Karpas-422 (cell line): Measurements from ENCODE around the gene XAB2. TPM values are rescaled to one million over a fixed set of nuclear protein-coding genes. Genes with fewer than 3 reads are reported as not detected.

Experiments used
- DNase-seq: peaks from one replicate; pipeline ENCODE4 v3.0.0-alpha.2; 2015
- H2AFZ ChIP-seq: fragments of 200-600 bp; sonication (generic); 2 replicates; pipeline ENCODE4 v1.6.1; 2014; ENCODE audit warnings: antibody characterized with exemption, low read length, mixed read lengths
- H3K27ac ChIP-seq: fragments of 200-600 bp; sonication (generic); 2 replicates; pipeline ENCODE4 v1.5.1; 2014; ENCODE audit warnings: mild to moderate bottlenecking, low read length, moderate library complexity
- H3K27me3 ChIP-seq: fragments of 200-600 bp; sonication (generic); 2 replicates; pipeline ENCODE4 v1.6.1; 2014; ENCODE audit warnings: low read length, mixed read lengths
- H3K36me3 ChIP-seq: fragments of 200-600 bp; sonication (generic); 2 replicates; pipeline ENCODE4 v1.6.1; 2014; ENCODE audit warnings: low read length, mixed read lengths; ENCODE audit not compliant: insufficient read depth
- H3K4me1 ChIP-seq: fragments of 200-600 bp; sonication (generic); 2 replicates; pipeline ENCODE4 v1.6.1; 2014; ENCODE audit warnings: mild to moderate bottlenecking, low read length, mixed read lengths
- H3K4me2 ChIP-seq: fragments of 200-600 bp; sonication (generic); 2 replicates; pipeline ENCODE4 v1.6.1; 2014; ENCODE audit warnings: low read length, low read depth, mild to moderate bottlenecking; ENCODE audit not compliant: poor library complexity, severe bottlenecking
- H3K4me3 ChIP-seq: fragments of 200-600 bp; sonication (generic); 2 replicates; pipeline ENCODE4 v1.5.1; 2014; ENCODE audit warnings: mild to moderate bottlenecking, antibody characterized with exemption, low read length, mixed read lengths
- H3K79me2 ChIP-seq: fragments of 200-600 bp; sonication (generic); 2 replicates; pipeline ENCODE4 v1.6.1; 2014; ENCODE audit warnings: mild to moderate bottlenecking, low read length, mixed read lengths
- H3K9ac ChIP-seq: fragments of 200-600 bp; sonication (generic); 2 replicates; pipeline ENCODE4 v1.6.0; 2014; ENCODE audit warnings: low read length
- H3K9me2 ChIP-seq: fragments of 200-600 bp; sonication (generic), shearing (Covaris generic); replicated peaks from 2 replicates; pipeline ENCODE4 v1.6.0; 2014; ENCODE audit warnings: mild to moderate bottlenecking, low read length, moderate library complexity; ENCODE audit not compliant: insufficient read depth
- H3K9me3 ChIP-seq: fragments of 300-700, 200-600 bp; sonication (generic); 2 replicates; pipeline ENCODE4 v1.6.1; 2014; ENCODE audit warnings: low read length, mixed read lengths
- H4K20me1 ChIP-seq: fragments of 200-600 bp; sonication (generic); 2 replicates; pipeline ENCODE4 v1.6.1; 2014; ENCODE audit warnings: mild to moderate bottlenecking, antibody characterized with exemption, low read length, low read depth; ENCODE audit not compliant: insufficient read depth
- total RNA-seq: library from RNA; depleted of rRNA; stranded (reverse); fragments of >200 nt; shearing (Covaris generic); gene quantifications from 2 replicates; pipeline ENCODE4 v1.2.3, GENCODE V29; 2014; ENCODE audit warnings: low replicate concordance

The XAB2 gene
- total RNA-seq, 1 experiment from 2014 or later, result 20.2 TPM

DNA sequence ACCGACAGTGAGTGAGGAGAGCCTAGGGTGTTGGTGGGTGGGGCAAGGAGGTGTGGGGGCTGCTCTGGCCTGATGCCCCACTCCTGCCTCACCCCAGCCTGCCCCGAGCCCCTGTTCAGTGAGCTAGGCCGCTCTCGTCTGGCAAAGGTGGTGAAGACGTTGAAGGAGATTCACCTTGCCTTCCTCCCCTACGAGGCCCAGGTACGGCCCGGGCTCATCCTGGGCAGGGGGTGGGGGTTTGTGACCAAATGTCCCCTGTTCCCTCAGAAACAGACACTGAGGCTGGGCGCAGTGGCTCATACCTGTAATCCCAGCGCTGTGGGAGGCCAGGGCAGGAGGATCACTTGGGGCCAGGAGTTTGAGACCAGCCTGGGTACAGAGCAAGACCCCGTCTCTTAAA is 11.5 kb upstream of the XAB2 start:
- H3K79me2 ChIP-seq, result peaks cover 20% of the 10 kb centered on the region
- DNase-seq, result no peak
- no peak overlapping the region for H3K4me3 ChIP-seq
- no peaks in the 10 kb centered on the region for H3K27me3 ChIP-seq
- no peaks in the 10 kb centered on the region for H3K9me3 ChIP-seq
- no peaks in the 10 kb centered on the region; the same call in 1 of the 2 replicates for H3K36me3 ChIP-seq
- no peak overlapping the region for H3K9ac ChIP-seq
- no peak overlapping the region for H3K27ac ChIP-seq
- H4K20me1 ChIP-seq, result no peaks in the 10 kb centered on the region; the same call in 1 of the 2 replicates
- H3K9me2 ChIP-seq, result no peaks in the 10 kb centered on the region
- H3K4me2 ChIP-seq, result no peak overlapping the region
- H3K4me1 ChIP-seq, result peaks cover 11% of the 10 kb centered on the region
- no peak overlapping the region for H2AFZ ChIP-seq

DNA sequence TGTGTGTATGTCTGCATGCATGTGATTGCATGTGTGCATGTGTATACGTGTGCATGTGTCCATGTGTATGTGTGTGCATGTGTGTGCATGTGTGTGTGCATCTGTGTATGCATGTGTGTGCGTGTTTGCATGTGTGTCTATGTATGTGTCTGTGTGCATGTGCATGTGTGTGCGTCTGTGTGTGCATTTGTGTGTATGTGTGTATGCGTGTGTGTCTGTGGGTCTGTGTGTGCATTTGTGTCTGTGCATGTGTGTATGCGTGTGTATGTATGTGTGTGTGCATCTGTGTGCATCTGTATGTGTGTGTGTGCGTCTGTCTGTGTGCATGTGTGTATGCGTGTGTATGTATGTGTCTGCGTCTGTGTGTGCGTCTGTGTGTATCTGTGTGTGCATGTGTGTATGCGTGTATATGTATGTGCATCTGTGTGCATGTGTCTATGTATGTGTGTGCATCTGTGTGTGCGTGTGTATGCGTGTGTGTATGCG is 10.6 kb upstream of the XAB2 start:
- Histone ChIP-seq H3K9ac (no peak overlapping the region), H3K4me3 (no peak overlapping the region), H2AFZ (no peak overlapping the region), H3K27ac (no peak overlapping the region), H4K20me1 (no peaks in the 10 kb centered on the region; the same call in 1 of the 2 replicates), H3K9me3 (no peaks in the 10 kb centered on the region), H3K4me2 (no peak overlapping the region), H3K9me2 (no peaks in the 10 kb centered on the region), H3K36me3 (no peaks in the 10 kb centered on the region; the same call in 1 of the 2 replicates), H3K79me2 (peaks cover 20% of the 10 kb centered on the region), H3K27me3 (no peaks in the 10 kb centered on the region), H3K4me1 (peaks cover 11% of the 10 kb centered on the region)
- DNase-seq, result no peak

- no peak for DNase-seq
- Histone ChIP-seq H4K20me1 (no peaks in the 10 kb centered on the region), H3K4me2 (no peak overlapping the region), H3K9me3 (no peaks in the 10 kb centered on the region), H3K4me1 (peaks cover 11% of the 10 kb centered on the region), H3K27me3 (no peaks in the 10 kb centered on the region), H3K36me3 (no peaks in the 10 kb centered on the region; the same call in 1 of the 2 replicates), H3K9ac (no peak overlapping the region), H3K9me2 (no peaks in the 10 kb centered on the region), H3K79me2 (peaks cover 20% of the 10 kb centered on the region), H3K4me3 (no peak overlapping the region), H2AFZ (no peak overlapping the region), H3K27ac (no peak overlapping the region)
Measured at GRCh38 chr19:7638802-7639465, 9.6 kb upstream of the XAB2 start.

DNA sequence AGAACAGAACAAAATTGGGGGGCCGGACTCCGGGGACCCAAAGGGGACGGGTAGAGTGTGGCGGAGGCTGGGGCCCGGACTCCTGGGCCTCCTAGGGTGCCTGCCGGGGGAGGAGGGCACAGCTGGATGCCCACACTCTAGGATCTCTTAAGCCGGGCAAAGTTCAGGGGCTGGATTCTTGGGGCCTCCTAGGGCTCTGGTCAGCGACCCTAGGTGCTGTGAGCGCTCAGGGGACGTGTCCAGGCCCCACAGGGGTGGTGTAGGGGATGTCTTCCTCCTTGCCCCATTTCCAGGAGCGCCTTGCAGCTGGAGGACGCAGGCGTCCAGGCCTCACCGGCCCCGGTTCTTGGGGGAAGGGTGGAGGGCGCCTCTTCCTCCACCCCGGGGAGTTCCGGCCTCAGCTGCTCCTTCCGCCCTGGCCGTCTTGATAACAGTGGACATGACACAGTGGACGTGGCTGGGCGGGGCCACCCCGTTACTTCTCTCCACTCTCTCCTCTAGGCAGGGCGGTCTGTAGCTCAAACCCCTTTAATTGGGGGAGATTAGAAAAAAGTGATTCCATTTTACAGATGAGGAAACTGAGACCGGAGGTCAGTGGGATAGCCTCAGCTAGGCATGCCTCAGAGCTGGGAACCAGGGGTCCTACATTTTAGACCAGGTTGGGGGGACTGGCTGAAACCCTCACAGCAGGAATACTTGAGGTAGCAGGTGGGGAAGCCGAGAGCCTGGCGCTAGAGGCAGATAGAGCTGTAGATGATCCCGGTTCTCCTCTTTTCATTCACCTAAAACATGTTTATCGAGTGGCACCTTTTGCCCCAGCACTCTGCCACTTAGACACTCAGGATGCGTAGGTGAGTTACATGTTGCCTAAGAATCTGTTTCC is 8.3 kb upstream of the XAB2 start:
- Histone ChIP-seq H3K9ac (peak overlapping the region; percentile 92), H3K4me1 (peaks cover 11% of the 10 kb centered on the region), H3K9me2 (no peaks in the 10 kb centered on the region), H2AFZ (peak overlapping the region; percentile 42; the same call in 1 of the 2 replicates), H4K20me1 (no peaks in the 10 kb centered on the region), H3K27ac (peak overlapping the region; percentile 5; the same call in 1 of the 2 replicates), H3K27me3 (no peaks in the 10 kb centered on the region), H3K4me3 (peak overlapping the region; percentile 92), H3K36me3 (no peaks in the 10 kb centered on the region; the same call in 1 of the 2 replicates), H3K79me2 (peaks cover 20% of the 10 kb centered on the region), H3K9me3 (no peaks in the 10 kb centered on the region), H3K4me2 (peak overlapping the region; percentile 67)
- DNase-seq, result peak; percentile 60

DNA sequence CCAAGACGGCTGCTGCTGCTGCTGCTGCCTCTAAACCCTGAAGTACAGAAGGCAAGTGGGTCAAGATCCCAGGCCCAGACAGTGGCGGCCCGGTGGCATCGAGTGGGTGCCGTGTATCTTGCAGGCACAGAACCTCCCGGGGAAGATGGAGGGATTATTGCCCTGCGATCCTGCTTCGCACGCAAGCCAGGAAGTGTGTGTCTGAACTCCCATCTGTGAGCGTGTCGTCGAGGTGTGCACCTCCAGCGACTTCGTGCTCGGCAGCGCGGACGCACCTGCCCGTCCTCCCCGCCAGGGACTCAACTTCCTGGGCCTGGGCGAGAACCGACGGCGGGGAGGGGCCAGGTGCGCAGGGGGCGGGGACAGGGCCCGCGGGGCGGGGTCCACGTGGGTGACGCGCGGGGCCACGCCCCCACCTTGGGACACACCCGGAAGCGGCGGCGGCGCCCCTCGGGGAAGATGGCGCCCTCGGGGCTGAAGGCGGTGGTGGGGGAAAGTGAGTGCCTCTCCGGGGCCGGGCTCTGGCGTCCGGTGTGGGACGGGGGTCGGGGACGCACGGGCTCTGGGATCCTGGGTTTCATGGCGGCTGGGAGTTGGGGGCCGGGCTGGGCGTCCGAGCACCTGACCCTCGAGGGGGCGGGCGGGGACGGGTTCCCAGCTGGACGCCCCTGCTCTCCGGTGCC is 7.5 kb upstream of the XAB2 start, which contains the start of gene STXBP2:
TSS of gene STXBP2 (plus strand) at position 420 of the 683 bp plus-strand sequence. CDS start at position 460, 40 bp downstream.
- Histone ChIP-seq H3K9me2 (no peaks in the 10 kb centered on the region), H3K36me3 (no peaks in the 10 kb centered on the region), H3K27ac (peak within 1 kb of the TSS; percentile 5; the same call in 1 of the 2 replicates), H3K27me3 (no peaks in the 10 kb centered on the region), H3K79me2 (peaks cover 20% of the 10 kb centered on the region), H2AFZ (peak within 1 kb of the TSS; percentile 54; the same call in 1 of the 2 replicates), H3K9me3 (no peaks in the 10 kb centered on the region), H3K4me3 (peak within 1 kb of the TSS; percentile 92), H3K4me2 (peak within 1 kb of the TSS; percentile 67), H4K20me1 (no peaks in the 10 kb centered on the region), H3K4me1 (peaks cover 11% of the 10 kb centered on the region), H3K9ac (peak within 1 kb of the TSS; percentile 92)
- DNase-seq, result peak; percentile 94

GRCh38 chr19:7636317-7636690 is 7.0 kb upstream of the XAB2 start:
- no peaks in the 10 kb centered on the region for H4K20me1 ChIP-seq

GRCh38 chr19:7635670-7636069 is 6.3 kb upstream of the XAB2 start:
- no peak overlapping the region for H3K27ac ChIP-seq
- H3K4me1 ChIP-seq, result peaks cover 17% of the 10 kb centered on the region
- no peak overlapping the region for H2AFZ ChIP-seq
- H3K9me3 ChIP-seq, result no peaks in the 10 kb centered on the region
- no peaks in the 10 kb centered on the region for H3K9me2 ChIP-seq
- no peak overlapping the region for H3K4me3 ChIP-seq
- H3K79me2 ChIP-seq, result peaks cover 27% of the 10 kb centered on the region
- H3K4me2 ChIP-seq, result no peak overlapping the region
- no peaks in the 10 kb centered on the region for H4K20me1 ChIP-seq
- DNase-seq, result no peak
- H3K9ac ChIP-seq, result no peak overlapping the region
- no peaks in the 10 kb centered on the region for H3K27me3 ChIP-seq
- no peaks in the 10 kb centered on the region for H3K36me3 ChIP-seq

More at GRCh38 chr19:7636317-7636690, 7.0 kb upstream of the XAB2 start:
- Histone ChIP-seq H3K9ac (no peak overlapping the region), H2AFZ (peak overlapping the region; percentile 54; the same call in 1 of the 2 replicates), H3K27ac (no peak overlapping the region), H3K4me1 (peaks cover 11% of the 10 kb centered on the region), H3K36me3 (no peaks in the 10 kb centered on the region), H3K27me3 (no peaks in the 10 kb centered on the region), H3K9me3 (no peaks in the 10 kb centered on the region), H3K4me2 (peak overlapping the region; percentile 36), H3K79me2 (peaks cover 21% of the 10 kb centered on the region), H3K4me3 (no peak overlapping the region; the same call in 1 of the 2 replicates), H3K9me2 (no peaks in the 10 kb centered on the region)
- DNase-seq, result no peak
